Osteocyte (in vitro differentiated cells): ENCODE data around the gene CCDC177. TPM values are rescaled to one million over a fixed set of nuclear protein-coding genes. Genes with fewer than 3 reads are reported as not detected.

Source experiments
- DNase-seq: peaks from one replicate; pipeline ENCODE4 v3.0.0; 2021; ENCODE audit warnings: mixed read lengths; ENCODE audit not compliant: unreplicated experiment; ENCODE audit errors: extremely low spot score
- H3K27ac Mint-ChIP-seq: one replicate; pipeline ENCODE4 v1.8.0; 2021; ENCODE audit warnings: mild to moderate bottlenecking, mixed read lengths; ENCODE audit not compliant: unreplicated experiment
- H3K27me3 Mint-ChIP-seq: one replicate; pipeline ENCODE4 v1.8.0; 2021; ENCODE audit warnings: mixed read lengths; ENCODE audit not compliant: unreplicated experiment
- H3K36me3 Mint-ChIP-seq: one replicate; pipeline ENCODE4 v1.8.0; 2021; ENCODE audit warnings: mixed read lengths; ENCODE audit not compliant: unreplicated experiment
- H3K4me1 Mint-ChIP-seq: one replicate; pipeline ENCODE4 v1.8.0; 2021; ENCODE audit warnings: mixed read lengths; ENCODE audit not compliant: unreplicated experiment
- H3K4me3 Mint-ChIP-seq: one replicate; pipeline ENCODE4 v1.8.0; 2021; ENCODE audit warnings: mild to moderate bottlenecking, moderate library complexity, mixed read lengths; ENCODE audit not compliant: unreplicated experiment
- H3K9me3 Mint-ChIP-seq: one replicate; pipeline ENCODE4 v1.8.0; 2021; ENCODE audit warnings: mixed read lengths; ENCODE audit not compliant: unreplicated experiment
- CTCF ChIP-seq: fragments of 200-600 bp; sonication (generic); IDR thresholded peaks from 2 replicates; pipeline ENCODE4 v1.5.0; 2021; ENCODE audit warnings: antibody characterized with exemption, mild to moderate bottlenecking, moderate library complexity
- total RNA-seq: library from RNA; stranded (reverse); gene quantifications from 2 replicates; pipeline ENCODE4 v1.2.1, GENCODE V29; 2021

CCDC177 gene
- total RNA-seq, 1 donor from 2014 or later: not detected

DNA sequence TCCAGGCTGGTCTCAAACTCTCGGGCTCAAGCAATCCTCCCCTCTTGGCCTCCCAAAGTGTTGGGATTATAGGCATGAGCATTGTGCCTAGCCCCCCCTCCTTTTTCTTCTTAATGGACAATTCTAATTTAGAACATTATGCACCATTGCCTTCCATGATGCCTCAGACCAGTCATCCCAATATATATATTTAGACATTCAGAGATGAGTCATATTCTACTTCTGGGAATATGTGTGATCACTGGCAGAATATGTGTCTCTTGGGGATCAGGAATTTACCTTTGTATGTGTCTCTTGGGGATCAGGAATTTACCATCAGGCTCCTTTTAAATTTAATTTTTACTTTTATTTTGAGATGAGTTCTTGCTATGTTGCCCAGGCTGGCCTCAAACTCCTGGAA lies 7.5 kb upstream of the CCDC177 start:
- H3K27ac Mint-ChIP-seq: no peak overlapping the region
- H3K36me3 Mint-ChIP-seq: no peaks in the 10 kb centered on the region
- H3K27me3 Mint-ChIP-seq: peaks cover 24% of the 10 kb centered on the region
- no peak for DNase-seq
- no peak overlapping the region for H3K4me3 Mint-ChIP-seq
- H3K9me3 Mint-ChIP-seq: no peaks in the 10 kb centered on the region
- no peak for TF ChIP-seq CTCF
- H3K4me1 Mint-ChIP-seq: no peaks in the 10 kb centered on the region

GRCh38 chr14:69581316-69581935 lies 6.8 kb upstream of the CCDC177 start:
- Mint-ChIP-seq H3K9me3 (no peaks in the 10 kb centered on the region), H3K27me3 (peaks cover 26% of the 10 kb centered on the region), H3K27ac (no peak overlapping the region), H3K4me1 (no peaks in the 10 kb centered on the region), H3K4me3 (no peak overlapping the region), H3K36me3 (no peaks in the 10 kb centered on the region)
- DNase-seq: no peak
- TF ChIP-seq CTCF: no peak

DNA sequence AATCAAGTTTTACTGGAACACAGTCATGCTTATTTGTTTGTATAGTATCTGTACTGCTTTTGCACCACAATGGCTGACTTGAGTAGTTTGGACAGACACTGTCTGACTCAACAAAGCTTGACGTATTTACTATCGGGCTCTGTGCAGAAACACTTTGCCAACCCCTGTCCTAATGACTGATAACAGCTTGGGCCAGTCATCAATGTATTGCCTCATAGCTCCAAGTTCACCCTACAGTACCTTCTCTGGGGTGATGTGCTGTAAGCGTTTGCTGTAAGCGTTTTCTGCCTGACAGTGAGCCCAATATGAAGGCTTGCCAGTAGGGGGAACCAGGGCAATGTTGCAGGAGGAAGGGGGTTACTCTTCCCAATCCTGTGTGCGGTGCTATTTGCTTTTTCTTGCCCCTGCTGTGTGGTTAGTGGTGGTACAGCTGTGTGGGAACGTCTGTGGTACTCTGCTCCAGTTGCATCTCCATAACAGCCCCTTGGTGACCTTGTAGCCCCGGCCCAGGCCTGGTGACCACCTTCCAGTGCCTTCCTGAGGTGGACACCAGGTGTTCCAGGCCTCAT lies 5.4 kb upstream of the CCDC177 start:
- Mint-ChIP-seq H3K4me1 (no peaks in the 10 kb centered on the region), H3K4me3 (no peak overlapping the region), H3K36me3 (no peaks in the 10 kb centered on the region), H3K27ac (no peak overlapping the region), H3K9me3 (no peaks in the 10 kb centered on the region), H3K27me3 (peaks cover 32% of the 10 kb centered on the region)
- TF ChIP-seq CTCF: peak; percentile 46
- DNase-seq: no peak

DNA sequence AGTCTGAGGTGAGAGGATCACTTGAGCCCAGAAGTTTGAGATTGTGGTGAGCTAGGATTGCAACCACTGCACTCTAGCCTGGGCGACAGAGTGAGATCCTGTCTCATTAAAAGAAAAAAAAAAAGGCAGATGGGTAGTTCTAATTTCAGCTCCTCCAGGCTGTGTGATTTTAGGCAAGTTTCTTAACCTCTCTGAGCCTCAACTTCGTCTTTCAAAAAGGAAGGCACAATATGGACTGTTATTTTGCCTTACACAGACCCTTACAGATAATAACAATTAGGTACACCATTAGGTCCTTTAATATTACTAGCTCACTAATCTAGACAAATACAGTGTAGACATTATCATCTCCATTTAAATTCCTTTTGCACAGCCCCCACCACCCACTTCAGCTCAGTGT lies 4.8 kb upstream of the CCDC177 start:
- peaks cover 3% of the 10 kb centered on the region for H3K4me1 Mint-ChIP-seq
- TF ChIP-seq CTCF: no peak
- no peak overlapping the region for H3K27ac Mint-ChIP-seq
- DNase-seq: no peak
- no peaks in the 10 kb centered on the region for H3K9me3 Mint-ChIP-seq
- no peaks in the 10 kb centered on the region for H3K36me3 Mint-ChIP-seq
- H3K4me3 Mint-ChIP-seq: no peak overlapping the region
- peaks cover 36% of the 10 kb centered on the region for H3K27me3 Mint-ChIP-seq

DNA sequence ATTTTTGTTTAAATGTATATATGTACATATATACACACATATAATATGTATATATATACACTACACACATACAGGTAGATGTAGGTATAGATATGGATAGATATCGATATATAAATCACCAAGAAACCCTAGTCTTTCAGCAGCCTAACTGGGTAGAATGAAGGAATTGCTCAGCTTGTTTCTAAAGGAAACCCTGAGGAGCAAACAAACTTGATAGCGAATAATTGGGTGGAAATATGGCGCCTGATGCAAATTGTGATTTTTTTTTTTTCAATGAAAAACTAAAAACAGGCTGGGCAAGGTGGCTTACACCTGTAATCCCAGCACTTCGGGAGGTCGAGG lies 254 bp upstream of the CCDC177 start:
- Mint-ChIP-seq H3K27me3 (peaks cover 40% of the 10 kb centered on the region), H3K36me3 (no peaks in the 10 kb centered on the region), H3K4me1 (peaks cover 9% of the 10 kb centered on the region), H3K27ac (no peak overlapping the region), H3K4me3 (peak overlapping the region; percentile 80), H3K9me3 (no peaks in the 10 kb centered on the region)
- TF ChIP-seq CTCF: peak; percentile 24
- no peak for DNase-seq
